HG02610 (cell line): Measurements from ENCODE around the gene GOLGA6L10.
"Not testable (repeated sequence)": the region's sequence is repeated elsewhere in the genome, so short reads cannot be mapped to it uniquely, and the experiment has no call there.

Source experiments
- ATAC-seq: cut with Tn5 transposase; IDR thresholded peaks from one replicate; pipeline ENCODE4 v1.9.1; 2021; ENCODE audit warnings: mild to moderate bottlenecking, moderate library complexity; ENCODE audit not compliant: unreplicated experiment

Gene GOLGA6L10

GRCh38 chr15:82301296-82302016 lies 47.8 kb downstream of the GOLGA6L10 start:
- no peak for ATAC-seq

- no peak for ATAC-seq
Observed at GRCh38 chr15:82300883-82301282, 48.4 kb downstream of the GOLGA6L10 start.

GRCh38 chr15:82300326-82300725 lies 48.9 kb downstream of the GOLGA6L10 start:
- not testable (repeated sequence) for ATAC-seq

GRCh38 chr15:82299511-82299914 lies 49.8 kb downstream of the GOLGA6L10 start:
- ATAC-seq = not testable (repeated sequence)

- ATAC-seq = no peak
Observed at GRCh38 chr15:82298520-82298919, 50.8 kb downstream of the GOLGA6L10 start.

GRCh38 chr15:82298032-82298431 lies 51.2 kb downstream of the GOLGA6L10 start:
- no peak for ATAC-seq

- ATAC-seq = no peak
Observed at GRCh38 chr15:82297546-82297945, 51.7 kb downstream of the GOLGA6L10 start.

- ATAC-seq = no peak
Observed at GRCh38 chr15:82294061-82294690, 55.1 kb downstream of the GOLGA6L10 start.

- ATAC-seq = no peak
Observed at GRCh38 chr15:82292271-82292670, 57.0 kb downstream of the GOLGA6L10 start.
